GM18519 (cell line): Measurements from ENCODE around the gene HIVEP1.
"Not testable (repeated sequence)": the region's sequence is repeated elsewhere in the genome, so short reads cannot be mapped to it uniquely, and the experiment has no call there.

Experiments used
- ATAC-seq: cut with Tn5 transposase; IDR thresholded peaks from one replicate; pipeline ENCODE4 v1.9.1; 2021; ENCODE audit warnings: mild to moderate bottlenecking, moderate library complexity; ENCODE audit not compliant: unreplicated experiment, low FRiP score

HIVEP1 gene

GRCh38 chr6:12149944-12150510, 137.9 kb downstream of the HIVEP1 start:
- ATAC-seq = no peak

- ATAC-seq = no peak
Measured at GRCh38 chr6:12150812-12151432, 138.8 kb downstream of the HIVEP1 start.

- ATAC-seq = no peak
Measured at GRCh38 chr6:12151433-12151820, 139.3 kb downstream of the HIVEP1 start.

- ATAC-seq = no peak
Measured at GRCh38 chr6:12152023-12152970, 140.2 kb downstream of the HIVEP1 start.

- not testable (repeated sequence) for ATAC-seq
Measured at GRCh38 chr6:12155769-12156168, 143.7 kb downstream of the HIVEP1 start.

GRCh38 chr6:12158686-12159415, 146.7 kb downstream of the HIVEP1 start:
- no peak for ATAC-seq

GRCh38 chr6:12160326-12160725, 148.2 kb downstream of the HIVEP1 start:
- ATAC-seq = no peak

GRCh38 chr6:12162213-12162612, 150.1 kb downstream of the HIVEP1 start:
- no peak for ATAC-seq

- ATAC-seq = no peak
Measured at GRCh38 chr6:12163149-12163548, 151.0 kb downstream of the HIVEP1 start.

GRCh38 chr6:12163744-12164507, 151.8 kb downstream of the HIVEP1 start:
- no peak for ATAC-seq

GRCh38 chr6:12164508-12164770, 152.3 kb downstream of the HIVEP1 start:
- ATAC-seq = no peak

- ATAC-seq = no peak
Measured at GRCh38 chr6:12165297-12165696, 153.2 kb downstream of the HIVEP1 start.

- ATAC-seq = no peak
Measured at GRCh38 chr6:12165722-12166280, 153.7 kb downstream of the HIVEP1 start.

- no peak for ATAC-seq
Measured at GRCh38 chr6:12169377-12169776, 157.3 kb downstream of the HIVEP1 start.

- no peak for ATAC-seq
Measured at GRCh38 chr6:12170351-12171092, 158.4 kb downstream of the HIVEP1 start.

GRCh38 chr6:12171717-12172116, 159.6 kb downstream of the HIVEP1 start:
- ATAC-seq = no peak

GRCh38 chr6:12172572-12172971, 160.5 kb downstream of the HIVEP1 start:
- ATAC-seq = no peak

GRCh38 chr6:12173181-12173580, 161.1 kb downstream of the HIVEP1 start:
- ATAC-seq = no peak

- ATAC-seq = no peak
Measured at GRCh38 chr6:12173661-12174060, 161.5 kb downstream of the HIVEP1 start.
